DND-41 (cell line): ENCODE results near the gene AP2A1.

Experiments used
- EZH2 ChIP-seq: IDR thresholded peaks from 3 replicates; pipeline ENCODE4 v1.6.1; 2012; ENCODE audit warnings: borderline replicate concordance, low read depth, mild to moderate bottlenecking, moderate library complexity, low read length, inconsistent platforms; ENCODE audit not compliant: severe bottlenecking
- TF ChIP-seq, protein P1 (sequence below): IDR thresholded peaks from 2 replicates; pipeline ENCODE4 v1.5.1; 2012; ENCODE audit warnings: borderline replicate concordance, low read length, moderate library complexity, mild to moderate bottlenecking; ENCODE audit not compliant: poor library complexity, severe bottlenecking; ENCODE audit errors: extremely low read depth

DNA sequence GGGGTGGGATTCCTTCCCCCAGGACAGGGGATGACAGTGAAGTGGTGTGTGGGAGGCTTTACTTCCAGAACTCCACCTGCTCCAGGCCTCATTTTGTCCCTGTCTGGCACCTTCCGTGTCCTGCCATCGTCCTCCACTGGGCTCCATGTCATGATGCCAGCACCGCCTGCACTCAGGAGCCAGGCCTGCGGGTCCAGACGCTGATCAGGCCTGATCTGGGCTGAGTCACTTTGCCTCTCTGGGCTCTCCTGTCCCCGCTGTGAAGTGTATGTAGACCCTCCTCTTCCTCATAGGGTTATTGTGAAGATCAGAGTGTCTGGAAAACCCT, 36.7 kb downstream of the AP2A1 start:
- TF ChIP-seq, protein P1, sequence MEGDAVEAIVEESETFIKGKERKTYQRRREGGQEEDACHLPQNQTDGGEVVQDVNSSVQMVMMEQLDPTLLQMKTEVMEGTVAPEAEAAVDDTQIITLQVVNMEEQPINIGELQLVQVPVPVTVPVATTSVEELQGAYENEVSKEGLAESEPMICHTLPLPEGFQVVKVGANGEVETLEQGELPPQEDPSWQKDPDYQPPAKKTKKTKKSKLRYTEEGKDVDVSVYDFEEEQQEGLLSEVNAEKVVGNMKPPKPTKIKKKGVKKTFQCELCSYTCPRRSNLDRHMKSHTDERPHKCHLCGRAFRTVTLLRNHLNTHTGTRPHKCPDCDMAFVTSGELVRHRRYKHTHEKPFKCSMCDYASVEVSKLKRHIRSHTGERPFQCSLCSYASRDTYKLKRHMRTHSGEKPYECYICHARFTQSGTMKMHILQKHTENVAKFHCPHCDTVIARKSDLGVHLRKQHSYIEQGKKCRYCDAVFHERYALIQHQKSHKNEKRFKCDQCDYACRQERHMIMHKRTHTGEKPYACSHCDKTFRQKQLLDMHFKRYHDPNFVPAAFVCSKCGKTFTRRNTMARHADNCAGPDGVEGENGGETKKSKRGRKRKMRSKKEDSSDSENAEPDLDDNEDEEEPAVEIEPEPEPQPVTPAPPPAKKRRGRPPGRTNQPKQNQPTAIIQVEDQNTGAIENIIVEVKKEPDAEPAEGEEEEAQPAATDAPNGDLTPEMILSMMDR = no peak
- TF ChIP-seq EZH2 = no peak
